Gastroesophageal sphincter (tissue), 4 donors: ENCODE data around the gene KLHL15. TPM values are rescaled to one million over a fixed set of nuclear protein-coding genes. Genes with fewer than 3 reads are reported as not detected.

ENCODE experiments used
- ATAC-seq: fragments of 150-250 bp; one replicate; pipeline ENCODE4 v1.9.1; 2016; ENCODE audit warnings: mild to moderate bottlenecking, moderate library complexity
- H3K27ac ChIP-seq, 4 donors: fragments of 200-600 bp; sonication (generic) in 3 of 4; 1 replicate in 3 of 4; 2 replicates in 1 of 4; pipeline ENCODE4 v1.5.1; 2016 to 2019
- H3K27me3 ChIP-seq: fragments of 200-600 bp; sonication (generic); one replicate; pipeline ENCODE4 v1.5.1; 2019
- H3K36me3 ChIP-seq, 2 donors: fragments of 200-600 bp; sonication (generic); one replicate each; pipeline ENCODE4 v1.5.1; 2019; ENCODE audit warnings: control low read depth in 1 of 2
- H3K4me1 ChIP-seq, 3 donors: fragments of 200-600 bp; sonication (generic); 1 replicate in 2 of 3; 2 replicates in 1 of 3; pipeline ENCODE4 v1.5.1; 2016 to 2019; ENCODE audit warnings: control low read depth in 2 of 3
- H3K4me3 ChIP-seq, 2 donors: fragments of 200-600 bp; sonication (generic); one replicate each; pipeline ENCODE4 v1.5.1; 2019; ENCODE audit warnings: mild to moderate bottlenecking in 1 of 2, moderate library complexity in 1 of 2
- H3K9me3 ChIP-seq, 3 donors: fragments of 200-600 bp; sonication (generic); one replicate each; pipeline ENCODE4 v1.5.1; 2017 to 2019; ENCODE audit warnings: control low read depth in 2 of 3
- CTCF ChIP-seq, 4 experiments: fragments of 200-600 bp in 2 of 4; fragments of 450-650 bp in 2 of 4; sonication (generic) in 1 of 4; IDR thresholded peaks; one replicate each; pipeline ENCODE4 v1.5.1; 2017 to 2019; ENCODE audit warnings: antibody characterized with exemption in 4 of 4, mild to moderate bottlenecking in 2 of 4, moderate library complexity in 2 of 4
- EP300 ChIP-seq: sonication (generic); formaldehyde crosslinking; IDR thresholded peaks from one replicate; pipeline ENCODE4 v1.6.1; 2017; ENCODE audit warnings: antibody characterized with exemption, mild to moderate bottlenecking
- POLR2A ChIP-seq, 2 donors: fragments of 450-650 bp; IDR thresholded peaks; one replicate each; pipeline ENCODE4 v1.6.1; 2017; ENCODE audit warnings: antibody characterized with exemption in 2 of 2, mild to moderate bottlenecking in 2 of 2, moderate library complexity in 1 of 2
- POLR2AphosphoS5 ChIP-seq: sonication (generic); formaldehyde crosslinking; IDR thresholded peaks from one replicate; pipeline ENCODE4 v1.6.1; 2017; ENCODE audit warnings: antibody characterized with exemption
- WGBS, 2 donors: methylation state at CpG; one replicate each; pipeline ENCODE4 v1.1.5; 2018; ENCODE audit warnings: low coverage in 1 of 2; 5-methylcytosine and 5-hydroxymethylcytosine counted together
- total RNA-seq, 4 donors: library from RNA; depleted of rRNA; stranded (reverse); fragments of >200 nt; gene quantifications; one replicate each; pipeline ENCODE4 v1.1.0, GENCODE V29; 2016

The KLHL15 gene
- total RNA-seq, 4 donors from 2014 or later: 12.2 to 42.3 (median 17.4) TPM

GRCh38 chrX:23935106-23935505, 91.9 kb downstream of the KLHL15 start:
- Histone ChIP-seq H3K27me3 (no peaks in the 10 kb centered on the region), H3K27ac (no peak overlapping the region), H3K9me3 (no peaks in the 10 kb centered on the region), H3K4me1 (no peaks in the 10 kb centered on the region), H3K36me3 (no peaks in the 10 kb centered on the region), H3K4me3 (no peak overlapping the region)
- no peak for ATAC-seq
- TF ChIP-seq EP300 (no peak), POLR2AphosphoS5 (no peak), POLR2A (IDR thresholded peaks at IDR 0.05) (no peak), CTCF (IDR thresholded peaks at IDR 0.05) (no peak)
- 44 to 78% methylated on average over 9 to 10 of the region's 11 CpGs for WGBS, 2 donors

Other genes starting within 250 kb of the KLHL15 start
- 100 to 1,000 TPM; 167 to 405 (median 277) TPM for gene SAT1, start 244.0 kb downstream of the KLHL15 start, total RNA-seq
- 10 to 100 TPM in 1 of 4 donors, 1 to 10 TPM in 3; 4.5 to 19.8 (median 8.7) TPM for gene APOO, start 119.2 kb downstream of the KLHL15 start, total RNA-seq
- under 1 TPM in 1 of 4 donors, not detected in 3; 0.15 TPM for gene CXorf58, start 119.2 kb downstream of the KLHL15 start, total RNA-seq
- 100 to 1,000 TPM; 139 to 179 (median 156) TPM for gene EIF2S3, start 27.8 kb upstream of the KLHL15 start, total RNA-seq
- 10 to 100 TPM; 59.6 to 94.3 (median 63.1) TPM for gene ZFX, start 122.5 kb upstream of the KLHL15 start, total RNA-seq